GM12875 (cell line): ENCODE results near the gene GPR55.

Experiments used
- H3K4me3 ChIP-seq: one replicate; pipeline ENCODE4 v1.5.1; 2011; ENCODE audit warnings: low read depth, low read length, control low read depth
- CTCF ChIP-seq: IDR thresholded peaks from 2 replicates; pipeline ENCODE4 v1.5.1; 2011; ENCODE audit warnings: low read depth, mild to moderate bottlenecking, control low read depth, inconsistent platforms, low read length, moderate library complexity, borderline replicate concordance; ENCODE audit not compliant: insufficient read depth

The GPR55 gene

GRCh38 chr2:230899287-230899686 is 25.8 kb downstream of the GPR55 start:
- no peak for TF ChIP-seq CTCF
- H3K4me3 ChIP-seq, result no peak overlapping the region

- TF ChIP-seq CTCF, result no peak
- no peak overlapping the region for H3K4me3 ChIP-seq
Observed at GRCh38 chr2:230898713-230899091, 26.3 kb downstream of the GPR55 start.

GRCh38 chr2:230898016-230898712 is 26.9 kb downstream of the GPR55 start:
- TF ChIP-seq CTCF, result no peak
- H3K4me3 ChIP-seq, result no peak overlapping the region

GRCh38 chr2:230896346-230897115 is 28.5 kb downstream of the GPR55 start:
- H3K4me3 ChIP-seq, result no peak overlapping the region
- no peak for TF ChIP-seq CTCF

- no peak overlapping the region for H3K4me3 ChIP-seq
- no peak for TF ChIP-seq CTCF
Observed at GRCh38 chr2:230895536-230896345, 29.3 kb downstream of the GPR55 start.

- H3K4me3 ChIP-seq, result peak overlapping the region; percentile 5
- no peak for TF ChIP-seq CTCF
Observed at GRCh38 chr2:230893841-230894781, 30.9 kb downstream of the GPR55 start.
